DOHH2 (cell line): ENCODE data around the gene PPM1J.

ENCODE experiments used
- H3F3A ChIP-seq: fragments of 200-600 bp; sonication (generic), shearing (Covaris generic); 2 replicates; pipeline ENCODE4 v1.6.0; 2016; ENCODE audit warnings: antibody characterized with exemption, mild to moderate bottlenecking; ENCODE audit not compliant: control insufficient read depth, insufficient read depth
- H3K27ac ChIP-seq: fragments of 200-600 bp; sonication (generic); 2 replicates; pipeline ENCODE4 v1.5.1; 2014; ENCODE audit warnings: low read depth, mild to moderate bottlenecking, low read length, moderate library complexity
- H3K27me3 ChIP-seq: fragments of 200-600 bp; sonication (generic); 2 replicates; pipeline ENCODE4 v1.6.1; 2014; ENCODE audit warnings: mild to moderate bottlenecking, low read length, mixed read lengths; ENCODE audit not compliant: control insufficient read depth
- H3K36me3 ChIP-seq: fragments of 200-600 bp; sonication (generic); 2 replicates; pipeline ENCODE4 v1.6.1; 2014; ENCODE audit warnings: mild to moderate bottlenecking, low read length, moderate library complexity, mixed read lengths; ENCODE audit not compliant: control insufficient read depth
- H3K4me1 ChIP-seq: fragments of 200-600 bp; sonication (generic); 2 replicates; pipeline ENCODE4 v1.6.1; 2014; ENCODE audit warnings: mild to moderate bottlenecking, low read length, mixed read lengths; ENCODE audit not compliant: control insufficient read depth
- H3K4me2 ChIP-seq: fragments of 200-600 bp; sonication (generic); 2 replicates; pipeline ENCODE4 v1.6.0; 2014; ENCODE audit warnings: mild to moderate bottlenecking, low read length, moderate library complexity
- H3K4me3 ChIP-seq: fragments of 200-600 bp; sonication (generic); 2 replicates; pipeline ENCODE4 v1.5.1; 2014; ENCODE audit warnings: mild to moderate bottlenecking, low read length, mixed read lengths
- H3K79me2 ChIP-seq: fragments of 200-600 bp; sonication (generic); 2 replicates; pipeline ENCODE4 v1.6.1; 2014; ENCODE audit warnings: mild to moderate bottlenecking, low read length, mixed read lengths; ENCODE audit not compliant: control insufficient read depth
- H3K9me2 ChIP-seq: fragments of 200-600 bp; sonication (generic); replicated peaks from 2 replicates; pipeline ENCODE4 v1.6.1; 2014; ENCODE audit warnings: mild to moderate bottlenecking, low read length, mixed read lengths; ENCODE audit not compliant: control insufficient read depth
- H3K9me3 ChIP-seq: fragments of 200-600 bp; sonication (generic); 2 replicates; pipeline ENCODE4 v1.6.1; 2014; ENCODE audit warnings: antibody characterized with exemption, low read length, mixed read lengths; ENCODE audit not compliant: control insufficient read depth, insufficient read depth
- H4K20me1 ChIP-seq: fragments of 200-600 bp; sonication (generic); 2 replicates; pipeline ENCODE4 v1.6.0; 2014; ENCODE audit warnings: low read depth, mild to moderate bottlenecking, antibody characterized with exemption, low read length, moderate library complexity; ENCODE audit not compliant: control insufficient read depth, insufficient read depth
- CTCF ChIP-seq: fragments of 200-600 bp; sonication (generic); IDR thresholded peaks from one replicate; pipeline ENCODE4 v1.5.1; 2014; ENCODE audit warnings: antibody characterized with exemption, mild to moderate bottlenecking, low read depth, low read length; ENCODE audit not compliant: poor library complexity, severe bottlenecking
- EZH2phosphoT487 ChIP-seq: fragments of 200-600 bp; sonication (generic); IDR thresholded peaks from 2 replicates; pipeline ENCODE4 v1.6.1; 2017; ENCODE audit warnings: borderline replicate concordance, mild to moderate bottlenecking, antibody characterized with exemption, low read length, moderate library complexity, mixed read lengths

PPM1J gene

GRCh38 chr1:112693821-112694220 is 21.3 kb downstream of the PPM1J start:
- TF ChIP-seq CTCF (no peak), EZH2phosphoT487 (no peak)
- no peaks in the 10 kb centered on the region for H4K20me1 ChIP-seq
- no peak overlapping the region for H3K4me2 ChIP-seq
- H3K4me1 ChIP-seq, result no peaks in the 10 kb centered on the region
- no peaks in the 10 kb centered on the region for H3F3A ChIP-seq
- no peak overlapping the region for H3K4me3 ChIP-seq
- no peaks in the 10 kb centered on the region for H3K27me3 ChIP-seq
- H3K27ac ChIP-seq, result no peak overlapping the region
- no peaks in the 10 kb centered on the region for H3K9me3 ChIP-seq
- no peaks in the 10 kb centered on the region for H3K79me2 ChIP-seq
- no peaks in the 10 kb centered on the region for H3K36me3 ChIP-seq
- H3K9me2 ChIP-seq, result no peaks in the 10 kb centered on the region

- Histone ChIP-seq H3K27ac (no peak overlapping the region), H3K4me1 (no peaks in the 10 kb centered on the region)
- TF ChIP-seq EZH2phosphoT487 (no peak), CTCF (no peak)
Observed at GRCh38 chr1:112692681-112693080, 22.5 kb downstream of the PPM1J start.

GRCh38 chr1:112689842-112690237 is 25.3 kb downstream of the PPM1J start:
- Histone ChIP-seq H3K27me3 (no peaks in the 10 kb centered on the region), H3K9me3 (no peaks in the 10 kb centered on the region), H3K79me2 (no peaks in the 10 kb centered on the region), H3K4me3 (no peak overlapping the region), H4K20me1 (no peaks in the 10 kb centered on the region), H3K9me2 (no peaks in the 10 kb centered on the region), H3F3A (no peaks in the 10 kb centered on the region), H3K4me1 (no peaks in the 10 kb centered on the region), H3K4me2 (no peak overlapping the region), H3K36me3 (no peaks in the 10 kb centered on the region), H3K27ac (no peak overlapping the region)
- no peak for TF ChIP-seq EZH2phosphoT487

More at GRCh38 chr1:112692681-112693080, 22.5 kb downstream of the PPM1J start:
- H3F3A ChIP-seq, result no peaks in the 10 kb centered on the region
- H3K79me2 ChIP-seq, result no peaks in the 10 kb centered on the region
- H3K4me2 ChIP-seq, result no peak overlapping the region
- no peaks in the 10 kb centered on the region for H3K9me2 ChIP-seq
- no peaks in the 10 kb centered on the region for H3K36me3 ChIP-seq
- no peaks in the 10 kb centered on the region for H3K27me3 ChIP-seq
- H3K4me3 ChIP-seq, result no peak overlapping the region
- H4K20me1 ChIP-seq, result no peaks in the 10 kb centered on the region
- H3K9me3 ChIP-seq, result no peaks in the 10 kb centered on the region

- H3F3A ChIP-seq, result no peaks in the 10 kb centered on the region
- H3K27me3 ChIP-seq, result no peaks in the 10 kb centered on the region
- H3K9me3 ChIP-seq, result no peaks in the 10 kb centered on the region
- no peak overlapping the region for H3K4me3 ChIP-seq
- no peak overlapping the region for H3K4me2 ChIP-seq
- no peaks in the 10 kb centered on the region for H4K20me1 ChIP-seq
- TF ChIP-seq EZH2phosphoT487, result no peak
- TF ChIP-seq CTCF, result no peak
- no peaks in the 10 kb centered on the region for H3K79me2 ChIP-seq
- H3K4me1 ChIP-seq, result no peaks in the 10 kb centered on the region
- H3K9me2 ChIP-seq, result no peaks in the 10 kb centered on the region
- no peaks in the 10 kb centered on the region for H3K36me3 ChIP-seq
- no peak overlapping the region for H3K27ac ChIP-seq
Observed at GRCh38 chr1:112689196-112689841, 25.8 kb downstream of the PPM1J start.
